ENCODE data around the gene PPP1R9A. TPM values are rescaled to one million over a fixed set of nuclear protein-coding genes. Genes with fewer than 3 reads are reported as not detected.

Gene PPP1R9A
- total RNA-seq, 4 donors from 2014 or later = 21.0 to 48.4 (median 31.6) TPM

GRCh38 chr7:95286096-95286495 lies 378.7 kb downstream of the PPP1R9A start:
- 53 to 58% methylated on average over 2 of the region's 2 CpGs for WGBS, 2 donors (ENCODE audit: low coverage in 1 of 2)
- no peak for ATAC-seq
- H3K27me3 ChIP-seq = no peaks in the 10 kb centered on the region
- TF ChIP-seq EP300 (IDR thresholded peaks at IDR 0.05) = no peak
- TF ChIP-seq CTCF (IDR thresholded peaks at IDR 0.05) = no peak
- no peak for TF ChIP-seq POLR2A (IDR thresholded peaks at IDR 0.05)
- TF ChIP-seq POLR2AphosphoS5 (IDR thresholded peaks at IDR 0.05) = no peak
- H3K4me1 ChIP-seq = no peaks in the 10 kb centered on the region
- no peak overlapping the region for H3K4me3 ChIP-seq
- peaks cover 0 to 57% of the 10 kb centered on the region in 2 donors for H3K36me3 ChIP-seq
- H3K27ac ChIP-seq = no peak overlapping the region
- no peaks in the 10 kb centered on the region for H3K9me3 ChIP-seq

GRCh38 chr7:95290166-95290830 lies 382.9 kb downstream of the PPP1R9A start:
- WGBS, 2 donors (ENCODE audit: low coverage in 1 of 2) = 89 to 94% methylated on average over 4 to 7 of the region's 7 CpGs
- TF ChIP-seq CTCF (IDR thresholded peaks at IDR 0.05) (no peak), POLR2A (IDR thresholded peaks at IDR 0.05) (no peak)

GRCh38 chr7:95295397-95295796 lies 388.0 kb downstream of the PPP1R9A start:
- H3K27ac ChIP-seq = no peak overlapping the region
- no peaks in the 10 kb centered on the region for H3K9me3 ChIP-seq
- H3K4me1 ChIP-seq = no peaks in the 10 kb centered on the region
- TF ChIP-seq CTCF (IDR thresholded peaks at IDR 0.05) = no peak
- no peak for TF ChIP-seq POLR2A (IDR thresholded peaks at IDR 0.05)
- TF ChIP-seq EP300 (IDR thresholded peaks at IDR 0.05) = no peak
- TF ChIP-seq POLR2AphosphoS5 (IDR thresholded peaks at IDR 0.05) = no peak
- H3K36me3 ChIP-seq = peaks cover 0 to 8% of the 10 kb centered on the region in 2 donors
- no peak for ATAC-seq
- H3K4me3 ChIP-seq = no peak overlapping the region
- H3K27me3 ChIP-seq = no peaks in the 10 kb centered on the region

More at GRCh38 chr7:95290166-95290830, 382.9 kb downstream of the PPP1R9A start:
- Histone ChIP-seq H3K27me3 (no peaks in the 10 kb centered on the region), H3K9me3 (no peaks in the 10 kb centered on the region), H3K36me3 (peaks cover 0 to 44% of the 10 kb centered on the region in 2 donors), H3K4me3 (no peak overlapping the region), H3K27ac (no peak overlapping the region), H3K4me1 (no peaks in the 10 kb centered on the region)
- ATAC-seq = no peak

GRCh38 chr7:95296456-95296855 lies 389.1 kb downstream of the PPP1R9A start:
- WGBS, 2 donors (ENCODE audit: low coverage in 1 of 2) = 79 to 84% methylated on average over 6 of the region's 6 CpGs

More at GRCh38 chr7:95296456-95296855, 389.1 kb downstream of the PPP1R9A start:
- no peaks in the 10 kb centered on the region for H3K27me3 ChIP-seq
- H3K36me3 ChIP-seq = no peaks in the 10 kb centered on the region
- no peaks in the 10 kb centered on the region for H3K9me3 ChIP-seq
- no peaks in the 10 kb centered on the region for H3K4me1 ChIP-seq
- TF ChIP-seq CTCF (IDR thresholded peaks at IDR 0.05) (no peak), POLR2AphosphoS5 (IDR thresholded peaks at IDR 0.05) (no peak), EP300 (IDR thresholded peaks at IDR 0.05) (no peak), POLR2A (IDR thresholded peaks at IDR 0.05) (no peak)
- no peak overlapping the region for H3K27ac ChIP-seq
- H3K4me3 ChIP-seq = no peak overlapping the region
- ATAC-seq = no peak

All from gastroesophageal sphincter (tissue), 4 donors.